Thyroid gland (tissue), 4 donors: ENCODE data around the gene GLI1.

ENCODE experiments used
- POLR2A ChIP-seq, 2 donors: fragments of 450-650 bp; IDR thresholded peaks; one replicate each; pipeline ENCODE4 v1.6.1; 2017; ENCODE audit warnings: antibody characterized with exemption in 2 of 2, mild to moderate bottlenecking in 2 of 2, moderate library complexity in 1 of 2
- TF ChIP-seq, protein P1 (sequence below), 6 experiments: fragments of 200-600 bp in 3 of 6; fragments of 450-650 bp in 3 of 6; sonication (generic) in 3 of 6; IDR thresholded peaks; one replicate each; pipeline ENCODE4 v1.5.1; 2016 to 2019; ENCODE audit warnings: antibody characterized with exemption in 6 of 6, mild to moderate bottlenecking in 2 of 6, inconsistent platforms in 1 of 6, moderate library complexity in 1 of 6

DNA sequence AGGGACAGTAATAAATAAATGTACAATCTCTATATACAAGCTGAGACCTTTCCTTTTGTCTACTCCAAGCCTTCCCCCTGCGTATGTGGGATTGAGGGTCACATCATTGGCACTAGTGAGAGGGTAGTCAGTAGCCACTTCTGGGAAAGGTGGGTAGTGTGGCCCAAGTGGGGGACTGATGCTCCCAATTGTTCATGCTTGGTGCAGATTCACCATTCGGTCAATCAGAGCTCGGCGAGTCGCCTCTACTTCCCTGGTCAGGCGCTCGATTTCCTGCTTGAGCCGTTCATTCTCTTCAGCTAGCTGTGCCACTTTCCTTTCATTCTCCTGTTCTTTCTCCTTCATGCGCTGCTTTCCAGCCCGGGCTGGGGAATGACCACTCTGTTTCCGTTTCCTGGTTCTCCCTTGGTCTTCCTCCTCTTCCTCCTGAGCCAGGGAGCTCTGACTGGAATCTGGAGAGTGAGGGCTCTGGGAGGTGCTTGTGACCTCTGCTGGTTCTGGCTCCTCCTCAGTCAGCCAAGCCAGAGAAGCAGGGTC, 57.1 kb downstream of the GLI1 start:
- TF ChIP-seq, protein P1, sequence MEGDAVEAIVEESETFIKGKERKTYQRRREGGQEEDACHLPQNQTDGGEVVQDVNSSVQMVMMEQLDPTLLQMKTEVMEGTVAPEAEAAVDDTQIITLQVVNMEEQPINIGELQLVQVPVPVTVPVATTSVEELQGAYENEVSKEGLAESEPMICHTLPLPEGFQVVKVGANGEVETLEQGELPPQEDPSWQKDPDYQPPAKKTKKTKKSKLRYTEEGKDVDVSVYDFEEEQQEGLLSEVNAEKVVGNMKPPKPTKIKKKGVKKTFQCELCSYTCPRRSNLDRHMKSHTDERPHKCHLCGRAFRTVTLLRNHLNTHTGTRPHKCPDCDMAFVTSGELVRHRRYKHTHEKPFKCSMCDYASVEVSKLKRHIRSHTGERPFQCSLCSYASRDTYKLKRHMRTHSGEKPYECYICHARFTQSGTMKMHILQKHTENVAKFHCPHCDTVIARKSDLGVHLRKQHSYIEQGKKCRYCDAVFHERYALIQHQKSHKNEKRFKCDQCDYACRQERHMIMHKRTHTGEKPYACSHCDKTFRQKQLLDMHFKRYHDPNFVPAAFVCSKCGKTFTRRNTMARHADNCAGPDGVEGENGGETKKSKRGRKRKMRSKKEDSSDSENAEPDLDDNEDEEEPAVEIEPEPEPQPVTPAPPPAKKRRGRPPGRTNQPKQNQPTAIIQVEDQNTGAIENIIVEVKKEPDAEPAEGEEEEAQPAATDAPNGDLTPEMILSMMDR (IDR thresholded peaks at IDR 0.05): no peak
- TF ChIP-seq POLR2A (IDR thresholded peaks at IDR 0.05): no peak
